ENCODE measurements around the gene DSEL.

Gene DSEL

DNA sequence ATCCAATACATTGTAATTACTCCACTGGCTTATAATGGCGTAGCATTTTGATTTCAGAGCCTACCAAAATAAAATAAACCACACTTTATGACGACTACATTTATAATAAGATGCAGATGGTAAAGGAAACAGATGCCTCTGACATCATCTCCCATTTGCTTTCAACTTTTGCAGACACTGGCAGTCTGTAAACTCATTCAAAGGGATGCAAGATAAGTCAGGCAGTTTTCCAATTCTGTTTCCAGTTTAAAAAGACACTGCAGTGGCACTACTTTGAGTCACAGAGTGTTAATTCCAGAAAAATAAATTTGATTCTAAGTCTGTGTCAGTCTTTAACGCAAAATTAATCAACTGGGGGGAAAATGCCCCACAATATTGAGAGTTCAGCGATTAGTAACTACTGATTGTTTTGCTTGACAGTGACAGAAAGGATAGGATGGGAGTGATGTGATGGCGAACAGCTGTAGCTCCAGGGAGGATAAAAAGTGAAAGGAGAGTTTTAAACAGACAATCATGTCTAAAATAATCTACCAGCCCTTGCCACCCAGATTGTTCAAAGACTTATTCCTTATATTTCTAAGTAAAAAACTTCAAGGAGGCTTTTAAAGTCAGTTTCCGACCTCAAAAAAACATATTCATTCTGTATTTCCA lies 6.7 kb downstream of the DSEL start:
- H3K4me2 ChIP-seq, result no peak overlapping the region
- H3K9me3 ChIP-seq (replicated peaks in 1 of 11), result peaks cover 0 to 4% (median 0%) of the 10 kb centered on the region in 11 experiments; a peak in 2 of 22 replicates
- no peaks in the 10 kb centered on the region for H3K4me1 ChIP-seq
- H3K27ac ChIP-seq, result no peak overlapping the region
- H3K4me3 ChIP-seq, result no peak overlapping the region
- H3K36me3 ChIP-seq, result no peaks in the 10 kb centered on the region
- H3K27me3 ChIP-seq, result peaks cover 0 to 2% (median 0%) of the 10 kb centered on the region in 11 experiments; a peak in 5 of 22 replicates
- H4K20me1 ChIP-seq, result no peaks in the 10 kb centered on the region
- no peak for TF ChIP-seq Cebpa-rat (IDR thresholded peaks at IDR 0.05)
- H3K9ac ChIP-seq, result no peak overlapping the region

DNA sequence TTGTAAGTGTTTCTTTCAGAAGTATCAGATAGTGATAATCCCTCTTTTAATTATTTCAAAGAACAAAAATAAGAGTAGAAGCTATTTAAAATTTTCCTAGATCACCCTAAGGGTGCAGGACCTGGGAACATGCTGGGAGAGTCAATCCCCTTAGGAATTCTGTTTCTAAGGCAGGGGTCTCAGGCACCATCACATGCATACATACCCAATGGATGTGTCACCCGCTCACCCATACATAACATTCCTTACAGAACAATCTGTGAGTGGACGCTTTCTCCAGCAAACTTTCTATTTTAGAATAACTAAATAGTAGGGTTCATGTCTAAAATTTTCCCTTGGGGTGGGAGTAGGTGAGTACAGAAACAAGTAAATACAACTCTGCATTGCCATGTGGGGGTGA lies 8.4 kb downstream of the DSEL start:
- no peak overlapping the region for H3K4me3 ChIP-seq
- no peak overlapping the region for H3K27ac ChIP-seq
- no peak overlapping the region for H3K9ac ChIP-seq
- no peaks in the 10 kb centered on the region for H3K4me1 ChIP-seq
- no peaks in the 10 kb centered on the region for H3K36me3 ChIP-seq
- H3K27me3 ChIP-seq, result no peaks in the 10 kb centered on the region
- H3K9me3 ChIP-seq (replicated peaks in 1 of 11), result peaks cover 0 to 4% (median 0%) of the 10 kb centered on the region in 11 experiments; a peak in 2 of 22 replicates
- no peaks in the 10 kb centered on the region for H4K20me1 ChIP-seq
- no peak overlapping the region for H3K4me2 ChIP-seq
- no peak for TF ChIP-seq Cebpa-rat (IDR thresholded peaks at IDR 0.05)

DNA sequence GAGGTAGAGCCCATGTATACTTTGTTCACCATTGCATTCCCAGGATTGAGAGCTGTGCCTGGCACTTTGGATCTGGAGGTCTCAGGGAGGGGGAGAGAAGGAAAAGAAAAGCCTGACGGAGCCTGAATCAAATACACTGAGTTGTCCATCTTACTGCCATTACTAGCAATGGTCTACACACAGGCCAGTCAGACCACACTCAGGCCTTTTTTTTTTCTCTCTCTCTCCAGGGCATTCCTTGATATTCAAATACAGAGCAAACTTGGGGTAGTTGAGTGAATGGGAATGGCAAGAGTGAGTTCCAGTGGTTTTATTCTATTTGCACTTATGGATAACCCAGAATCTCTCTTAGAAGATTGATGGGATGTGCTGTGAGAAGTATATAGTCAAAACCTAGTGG lies 11.8 kb downstream of the DSEL start:
- Histone ChIP-seq H3K27me3 (no peaks in the 10 kb centered on the region), H3K4me1 (no peaks in the 10 kb centered on the region), H3K4me3 (no peak overlapping the region), H3K27ac (no peak overlapping the region), H4K20me1 (no peaks in the 10 kb centered on the region), H3K9ac (no peak overlapping the region), H3K4me2 (no peak overlapping the region), H3K36me3 (no peaks in the 10 kb centered on the region), H3K9me3 (replicated peaks in 1 of 11) (peaks cover 0 to 4% (median 0%) of the 10 kb centered on the region in 11 experiments; a peak in 2 of 22 replicates)
- TF ChIP-seq Cebpa-rat (IDR thresholded peaks at IDR 0.05), result no peak

DNA sequence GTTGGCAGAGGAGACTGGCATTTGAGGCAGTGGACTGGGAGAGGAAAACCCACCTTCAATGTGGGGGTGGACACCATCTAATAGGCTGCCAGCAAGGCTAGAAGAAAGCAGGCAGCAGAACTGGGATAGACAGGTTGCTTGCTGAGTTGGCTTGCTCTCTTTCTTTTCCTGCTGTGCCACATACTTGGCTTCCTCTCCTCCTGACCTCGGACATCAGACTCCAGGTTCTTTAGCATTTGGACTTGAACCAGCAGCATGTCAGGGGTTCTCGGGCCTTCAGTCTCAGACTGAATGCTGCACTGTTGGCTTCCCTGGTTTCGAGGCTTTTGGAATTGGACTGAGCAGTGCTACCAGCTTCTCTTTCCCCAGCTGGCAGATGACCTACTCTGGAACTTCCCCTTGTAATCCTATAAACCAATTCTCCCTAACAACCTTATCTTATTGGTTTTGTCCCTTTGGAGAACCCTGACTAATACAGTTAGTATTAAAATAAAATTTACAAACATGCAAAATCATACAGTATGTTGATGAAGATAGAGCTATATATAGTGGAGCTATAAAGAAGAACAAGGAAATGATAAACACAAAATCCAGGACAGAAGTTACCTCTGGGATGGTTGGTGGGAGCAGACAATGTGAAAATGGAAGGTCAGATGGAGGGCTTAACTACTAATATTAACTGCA lies 15.9 kb downstream of the DSEL start:
- no peak for TF ChIP-seq Cebpa-rat (IDR thresholded peaks at IDR 0.05)
- H3K4me1 ChIP-seq, result no peaks in the 10 kb centered on the region
- no peak overlapping the region for H3K27ac ChIP-seq
- H3K9me3 ChIP-seq (replicated peaks in 1 of 11), result peaks cover 0 to 7% (median 0%) of the 10 kb centered on the region in 11 experiments; a peak in 1 of 22 replicates
- H4K20me1 ChIP-seq, result no peaks in the 10 kb centered on the region
- no peaks in the 10 kb centered on the region for H3K36me3 ChIP-seq
- H3K9ac ChIP-seq, result no peak overlapping the region
- H3K4me2 ChIP-seq, result no peak overlapping the region
- no peaks in the 10 kb centered on the region for H3K27me3 ChIP-seq
- H3K4me3 ChIP-seq, result no peak overlapping the region

DNA sequence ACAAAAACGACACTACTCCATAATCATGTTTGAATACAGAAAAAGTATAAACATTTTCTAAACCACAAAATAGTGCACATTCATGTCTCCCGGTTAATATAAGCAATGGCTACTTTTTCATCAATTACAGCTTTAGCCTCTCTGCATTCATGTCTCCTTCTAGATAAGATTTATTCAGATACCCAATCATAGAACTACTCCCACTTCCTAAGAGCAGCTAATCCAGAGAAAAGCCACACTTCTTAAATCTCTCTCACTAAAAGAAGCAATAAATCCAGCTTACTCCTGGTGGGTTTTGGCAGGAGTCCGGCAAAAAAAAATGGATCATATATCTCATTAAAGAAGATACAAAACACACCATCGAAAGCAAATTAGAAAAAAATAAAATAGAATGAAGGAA lies 20.1 kb downstream of the DSEL start:
- Histone ChIP-seq H3K4me1 (no peaks in the 10 kb centered on the region), H3K27ac (no peak overlapping the region), H3K4me3 (no peak overlapping the region), H3K36me3 (no peaks in the 10 kb centered on the region), H4K20me1 (no peaks in the 10 kb centered on the region), H3K27me3 (no peaks in the 10 kb centered on the region), H3K9me3 (replicated peaks in 1 of 11) (peaks cover 0 to 7% (median 0%) of the 10 kb centered on the region in 11 experiments; a peak in 1 of 22 replicates), H3K4me2 (no peak overlapping the region), H3K9ac (no peak overlapping the region)
- TF ChIP-seq Cebpa-rat (IDR thresholded peaks at IDR 0.05), result no peak

DNA sequence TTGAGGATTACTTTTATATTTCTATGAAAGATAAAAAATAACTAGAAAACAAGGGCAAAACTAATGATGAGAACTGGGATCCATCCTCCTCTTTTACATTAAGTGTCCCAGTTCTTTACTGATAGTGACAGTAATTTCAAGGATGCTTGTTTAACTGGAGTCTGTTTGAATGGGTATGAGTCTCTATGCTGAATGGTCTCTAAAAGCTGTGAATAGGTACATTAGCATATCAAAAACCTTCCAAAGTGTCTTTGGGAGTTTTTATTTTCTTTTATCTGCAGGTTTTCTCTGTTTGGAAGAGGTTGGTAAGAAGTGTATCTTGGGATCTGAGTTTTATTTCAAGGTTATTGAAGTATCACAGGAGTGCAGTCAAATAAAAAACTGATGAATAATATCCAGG lies 30.0 kb downstream of the DSEL start:
- Histone ChIP-seq H3K9me3 (replicated peaks in 1 of 11) (no peaks in the 10 kb centered on the region), H3K27me3 (no peaks in the 10 kb centered on the region), H3K9ac (no peak overlapping the region), H4K20me1 (no peaks in the 10 kb centered on the region), H3K4me2 (no peak overlapping the region), H3K4me3 (no peak overlapping the region), H3K36me3 (no peaks in the 10 kb centered on the region), H3K27ac (no peak overlapping the region), H3K4me1 (peaks cover 0 to 4% (median 0%) of the 10 kb centered on the region in 10 experiments; a peak in 2 of 20 replicates)
- no peak for TF ChIP-seq Cebpa-rat (IDR thresholded peaks at IDR 0.05)

DNA sequence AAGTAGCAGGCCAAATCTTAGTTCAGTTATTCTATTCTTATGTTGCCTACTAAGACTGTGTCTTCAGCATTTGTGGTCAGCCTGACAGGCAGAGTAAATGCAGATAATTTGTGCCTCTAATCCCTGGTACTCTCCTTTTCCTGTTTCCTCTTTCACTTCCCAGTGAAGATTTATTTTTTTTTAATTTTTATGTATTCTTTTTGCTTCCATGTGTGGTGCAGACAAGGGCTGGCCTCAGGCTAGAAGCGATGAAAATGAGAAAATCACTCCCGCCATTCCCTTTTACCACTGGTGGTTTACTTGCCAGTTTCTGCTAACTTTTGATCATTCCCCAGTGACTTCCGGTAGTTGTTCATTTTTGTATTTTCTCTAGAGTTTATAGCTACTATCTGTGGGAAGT lies 30.9 kb downstream of the DSEL start:
- H3K36me3 ChIP-seq, result no peaks in the 10 kb centered on the region
- no peak overlapping the region for H3K27ac ChIP-seq
- H3K27me3 ChIP-seq, result no peaks in the 10 kb centered on the region
- H4K20me1 ChIP-seq, result no peaks in the 10 kb centered on the region
- peaks cover 0 to 4% (median 0%) of the 10 kb centered on the region in 10 experiments; a peak in 2 of 20 replicates for H3K4me1 ChIP-seq
- no peak for TF ChIP-seq Cebpa-rat (IDR thresholded peaks at IDR 0.05)
- no peak overlapping the region for H3K4me3 ChIP-seq
- H3K9ac ChIP-seq, result no peak overlapping the region
- H3K4me2 ChIP-seq, result no peak overlapping the region
- no peaks in the 10 kb centered on the region for H3K9me3 ChIP-seq (replicated peaks in 1 of 11)

DNA sequence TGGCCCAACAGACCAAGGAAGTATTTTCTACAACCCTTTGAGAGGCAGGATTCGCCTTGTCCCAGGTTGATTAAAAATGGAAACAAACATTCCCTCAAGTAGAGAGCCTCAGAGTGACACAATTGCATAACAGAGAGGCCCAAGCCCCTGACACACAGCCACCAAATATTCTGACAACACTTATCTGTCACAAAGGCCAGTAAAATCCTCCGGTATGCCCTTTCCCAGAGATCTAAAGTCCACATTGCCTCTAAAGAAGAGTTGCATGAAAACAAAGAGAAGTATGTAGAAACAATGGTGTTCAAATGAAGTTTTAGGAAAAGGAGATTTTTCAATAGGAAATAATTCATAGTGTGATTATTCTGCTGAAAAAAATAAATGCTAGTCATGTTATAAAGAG lies 32.1 kb downstream of the DSEL start:
- Histone ChIP-seq H3K36me3 (no peaks in the 10 kb centered on the region), H3K27me3 (no peaks in the 10 kb centered on the region), H3K27ac (no peak overlapping the region), H3K4me3 (no peak overlapping the region), H3K4me2 (no peak overlapping the region), H3K9me3 (replicated peaks in 1 of 11) (no peaks in the 10 kb centered on the region), H3K9ac (no peak overlapping the region), H4K20me1 (no peaks in the 10 kb centered on the region), H3K4me1 (peaks cover 0 to 4% (median 0%) of the 10 kb centered on the region in 10 experiments; a peak in 2 of 20 replicates)
- no peak for TF ChIP-seq Cebpa-rat (IDR thresholded peaks at IDR 0.05)

DNA sequence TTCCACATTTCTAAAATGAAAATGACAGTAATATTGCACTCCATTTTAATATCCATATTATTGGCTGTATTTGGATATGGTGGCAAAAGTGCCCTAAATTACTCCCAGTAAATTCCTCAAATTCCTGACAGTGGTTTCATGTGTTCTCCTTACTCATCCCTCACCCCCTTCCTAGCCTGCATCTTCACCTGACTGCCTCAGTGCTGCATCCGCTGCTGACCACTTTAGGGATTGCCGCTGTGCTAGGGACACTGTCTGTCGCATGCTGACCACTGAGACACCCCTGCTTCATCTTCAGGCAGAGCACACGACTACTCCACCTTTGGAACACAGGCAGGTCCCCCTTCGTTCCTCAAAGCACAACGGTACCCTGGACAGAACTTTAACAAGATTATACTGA lies 32.6 kb downstream of the DSEL start:
- Histone ChIP-seq H3K27me3 (no peaks in the 10 kb centered on the region), H3K9me3 (replicated peaks in 1 of 11) (no peaks in the 10 kb centered on the region), H3K27ac (no peak overlapping the region), H3K4me1 (peaks cover 0 to 4% (median 0%) of the 10 kb centered on the region in 10 experiments; a peak in 2 of 20 replicates), H3K4me2 (no peak overlapping the region), H4K20me1 (no peaks in the 10 kb centered on the region), H3K36me3 (no peaks in the 10 kb centered on the region), H3K9ac (no peak overlapping the region), H3K4me3 (no peak overlapping the region)
- no peak for TF ChIP-seq Cebpa-rat (IDR thresholded peaks at IDR 0.05)

DNA sequence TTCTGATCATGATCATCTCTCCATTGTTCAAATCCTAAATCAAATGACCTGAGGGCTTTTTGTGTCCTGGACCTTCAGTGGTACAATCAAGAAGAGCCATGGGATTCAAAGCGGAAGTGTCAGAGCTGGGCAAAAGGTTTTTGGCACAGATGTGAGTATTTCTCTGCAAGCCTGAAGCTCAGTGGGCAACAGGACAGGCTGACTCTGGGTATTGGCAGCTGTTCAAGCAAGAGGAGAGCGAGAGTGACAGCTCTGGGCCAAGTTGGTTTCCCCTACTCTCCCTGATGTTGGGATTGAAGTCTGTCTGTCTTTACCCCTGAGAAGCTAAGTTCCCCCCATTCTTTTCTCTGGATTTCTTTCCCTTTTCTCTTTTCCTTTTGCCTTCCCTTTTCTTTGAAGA lies 33.3 kb downstream of the DSEL start:
- H3K4me3 ChIP-seq, result no peak overlapping the region
- no peak overlapping the region for H3K27ac ChIP-seq
- H3K4me2 ChIP-seq, result no peak overlapping the region
- H3K9me3 ChIP-seq (replicated peaks in 1 of 11), result no peaks in the 10 kb centered on the region
- no peak overlapping the region for H3K9ac ChIP-seq
- H3K4me1 ChIP-seq, result peaks cover 0 to 4% (median 0%) of the 10 kb centered on the region in 10 experiments; a peak in 2 of 20 replicates
- H3K27me3 ChIP-seq, result no peaks in the 10 kb centered on the region
- TF ChIP-seq Cebpa-rat (IDR thresholded peaks at IDR 0.05), result no peak
- no peaks in the 10 kb centered on the region for H3K36me3 ChIP-seq
- H4K20me1 ChIP-seq, result no peaks in the 10 kb centered on the region
